Loucy (cell line): ENCODE measurements around the gene POLG.

Source experiments
- H2AFZ ChIP-seq: fragments of 200-600 bp; sonication (generic); 2 replicates; pipeline ENCODE4 v1.6.0; 2016; ENCODE audit warnings: antibody characterized with exemption, mild to moderate bottlenecking, low read length, moderate library complexity
- H3F3A ChIP-seq: fragments of 200-600 bp; 2 replicates; pipeline ENCODE4 v1.6.0; 2016; ENCODE audit warnings: antibody characterized with exemption, low read depth, mild to moderate bottlenecking
- H3K27me3 ChIP-seq: fragments of 200-600 bp; sonication (generic); 2 replicates; pipeline ENCODE4 v1.6.1; 2014; ENCODE audit warnings: low read length, mild to moderate bottlenecking; ENCODE audit not compliant: insufficient read depth, poor library complexity, severe bottlenecking
- H3K36me3 ChIP-seq: fragments of 200-600 bp; sonication (generic); 2 replicates; pipeline ENCODE4 v1.6.1; 2016; ENCODE audit warnings: low read length; ENCODE audit not compliant: insufficient read depth
- H3K4me1 ChIP-seq: fragments of 200-600 bp; sonication (generic); 2 replicates; pipeline ENCODE4 v1.5.1; 2014; ENCODE audit warnings: low read length, mild to moderate bottlenecking; ENCODE audit not compliant: insufficient read depth, poor library complexity, severe bottlenecking
- H3K4me2 ChIP-seq: fragments of 200-600 bp; sonication (generic); 2 replicates; pipeline ENCODE4 v1.6.0; 2014; ENCODE audit warnings: antibody characterized with exemption, low read length, low read depth, mild to moderate bottlenecking; ENCODE audit not compliant: poor library complexity, severe bottlenecking
- H3K4me3 ChIP-seq: fragments of 200-600 bp; sonication (generic); 2 replicates; pipeline ENCODE4 v1.5.1; 2014; ENCODE audit warnings: low read length, mild to moderate bottlenecking, mixed read lengths; ENCODE audit not compliant: poor library complexity, severe bottlenecking
- H3K79me2 ChIP-seq: fragments of 200-600 bp; sonication (generic); 2 replicates; pipeline ENCODE4 v1.6.1; 2014; ENCODE audit warnings: low read length; ENCODE audit not compliant: insufficient read depth
- H3K9ac ChIP-seq: fragments of 200-600 bp; sonication (generic); 2 replicates; pipeline ENCODE4 v1.6.0; 2014; ENCODE audit warnings: mild to moderate bottlenecking, low read depth, low read length, moderate library complexity; ENCODE audit not compliant: poor library complexity, severe bottlenecking
- H3K9me2 ChIP-seq: fragments of 200-600 bp; sonication (generic); replicated peaks from 2 replicates; pipeline ENCODE4 v1.6.1; 2016; ENCODE audit warnings: low read depth, low read length, mixed read lengths
- H3K9me3 ChIP-seq: fragments of 200-600 bp; sonication (generic); 2 replicates; pipeline ENCODE4 v1.6.1; 2014; ENCODE audit warnings: mild to moderate bottlenecking, antibody characterized with exemption, low read length, low read depth; ENCODE audit not compliant: insufficient read depth
- H4K20me1 ChIP-seq: fragments of 200-600 bp; sonication (generic); 2 replicates; pipeline ENCODE4 v1.6.0; 2014; ENCODE audit warnings: antibody characterized with exemption, low read length, mild to moderate bottlenecking; ENCODE audit not compliant: insufficient read depth, poor library complexity, severe bottlenecking
- CTCF ChIP-seq: fragments of 200-600 bp; sonication (generic); conservative IDR thresholded peaks from 2 replicates; pipeline ENCODE4 v1.5.1; 2014; ENCODE audit warnings: mild to moderate bottlenecking, antibody characterized with exemption, low read length
- EZH2phosphoT487 ChIP-seq: fragments of 200-600 bp; IDR thresholded peaks from 2 replicates; pipeline ENCODE4 v1.6.1; 2018; ENCODE audit warnings: antibody characterized with exemption, mild to moderate bottlenecking, moderate library complexity, borderline replicate concordance

POLG gene

DNA sequence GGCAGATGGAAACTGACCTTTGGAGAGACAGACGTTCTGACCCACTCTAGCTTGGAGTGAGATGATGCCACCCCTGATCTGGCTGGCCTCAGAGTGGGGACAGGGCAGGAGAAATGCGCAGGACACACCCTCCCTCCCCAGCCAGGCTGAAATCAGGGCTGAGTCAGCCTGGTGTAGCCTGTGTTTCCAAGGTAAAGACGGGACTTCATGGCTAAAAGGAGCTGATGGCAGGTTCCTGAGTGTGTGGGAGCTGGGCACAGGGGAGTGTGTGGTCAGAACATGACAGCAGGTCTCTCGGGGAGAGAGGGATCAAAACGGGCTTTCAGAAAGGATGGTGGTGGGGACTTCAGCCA is 14.6 kb upstream of the POLG start:
- TF ChIP-seq CTCF (no peak), EZH2phosphoT487 (no peak)
- Histone ChIP-seq H3K4me1 (no peaks in the 10 kb centered on the region), H2AFZ (no peak overlapping the region), H4K20me1 (no peaks in the 10 kb centered on the region), H3K9me2 (no peaks in the 10 kb centered on the region), H3K27me3 (no peaks in the 10 kb centered on the region), H3F3A (no peaks in the 10 kb centered on the region), H3K9me3 (no peaks in the 10 kb centered on the region), H3K36me3 (no peaks in the 10 kb centered on the region), H3K4me2 (no peak overlapping the region), H3K9ac (no peak overlapping the region), H3K79me2 (no peaks in the 10 kb centered on the region), H3K4me3 (no peak overlapping the region)

- Histone ChIP-seq H3K9me3 (no peaks in the 10 kb centered on the region), H3K9ac (no peak overlapping the region), H2AFZ (no peak overlapping the region), H3F3A (no peaks in the 10 kb centered on the region), H4K20me1 (no peaks in the 10 kb centered on the region), H3K4me1 (no peaks in the 10 kb centered on the region), H3K36me3 (no peaks in the 10 kb centered on the region), H3K27me3 (no peaks in the 10 kb centered on the region), H3K4me3 (no peak overlapping the region), H3K9me2 (no peaks in the 10 kb centered on the region), H3K4me2 (no peak overlapping the region), H3K79me2 (no peaks in the 10 kb centered on the region)
- no peak for TF ChIP-seq CTCF
- no peak for TF ChIP-seq EZH2phosphoT487
These were observed 12.1 kb upstream of the POLG start for GRCh38 chr15:89346516-89347231.

DNA sequence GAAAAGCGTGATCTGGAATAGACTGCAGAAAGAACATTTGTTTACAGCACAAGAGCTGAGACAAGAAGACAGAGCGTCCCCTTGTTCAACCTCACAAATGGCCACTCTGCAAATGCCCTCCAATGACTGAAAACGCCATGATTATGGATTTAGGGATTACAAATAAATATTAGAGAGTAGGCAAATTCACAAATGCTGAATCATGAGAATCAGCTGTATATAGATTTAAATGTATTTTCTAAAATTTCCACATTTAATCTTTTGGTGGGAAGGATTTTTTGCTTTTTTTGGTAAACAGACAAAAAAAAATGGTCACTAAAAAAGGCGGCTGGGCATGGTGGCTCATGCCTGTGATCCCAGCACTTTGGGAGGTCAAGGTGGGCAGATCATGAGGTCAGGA is 10.6 kb upstream of the POLG start:
- Histone ChIP-seq H3K36me3 (no peaks in the 10 kb centered on the region), H3F3A (no peaks in the 10 kb centered on the region), H3K27me3 (no peaks in the 10 kb centered on the region), H3K79me2 (no peaks in the 10 kb centered on the region), H3K4me2 (no peak overlapping the region), H2AFZ (no peak overlapping the region), H3K4me3 (no peak overlapping the region), H3K4me1 (no peaks in the 10 kb centered on the region), H3K9ac (no peak overlapping the region), H3K9me3 (no peaks in the 10 kb centered on the region), H3K9me2 (no peaks in the 10 kb centered on the region), H4K20me1 (no peaks in the 10 kb centered on the region)
- TF ChIP-seq EZH2phosphoT487: no peak
- no peak for TF ChIP-seq CTCF
